ENCODE measurements around the gene ATXN1.

Gene ATXN1

GRCh38 chr6:16503970-16504415 is 257.3 kb downstream of the ATXN1 start:
- no peak for DNase-seq (ENCODE audit: low read depth, low spot score)

GRCh38 chr6:16503241-16503775 is 258.0 kb downstream of the ATXN1 start:
- DNase-seq (ENCODE audit: low read depth, low spot score): no peak

- DNase-seq (ENCODE audit: low read depth, low spot score): no peak
Observed at GRCh38 chr6:16498957-16499356, 262.3 kb downstream of the ATXN1 start.

GRCh38 chr6:16498237-16498636 is 263.0 kb downstream of the ATXN1 start:
- DNase-seq (ENCODE audit: low read depth, low spot score): no peak

GRCh38 chr6:16496991-16497801 is 264.1 kb downstream of the ATXN1 start:
- DNase-seq (ENCODE audit: low read depth, low spot score): no peak

- no peak for DNase-seq (ENCODE audit: low read depth, low spot score)
Observed at GRCh38 chr6:16496210-16496609, 265.1 kb downstream of the ATXN1 start.

GRCh38 chr6:16494793-16495192 is 266.5 kb downstream of the ATXN1 start:
- no peak for DNase-seq (ENCODE audit: low read depth, low spot score)

- no peak for DNase-seq (ENCODE audit: low read depth, low spot score)
Observed at GRCh38 chr6:16493802-16494201, 267.5 kb downstream of the ATXN1 start.

GRCh38 chr6:16493112-16493511 is 268.1 kb downstream of the ATXN1 start:
- DNase-seq (ENCODE audit: low read depth, low spot score): no peak

- no peak for DNase-seq (ENCODE audit: low read depth, low spot score)
Observed at GRCh38 chr6:16491666-16492313, 269.5 kb downstream of the ATXN1 start.

GRCh38 chr6:16490616-16491015 is 270.6 kb downstream of the ATXN1 start:
- no peak for DNase-seq (ENCODE audit: low read depth, low spot score)

- no peak for DNase-seq (ENCODE audit: low read depth, low spot score)
Observed at GRCh38 chr6:16488813-16489212, 272.4 kb downstream of the ATXN1 start.

- DNase-seq (ENCODE audit: low read depth, low spot score): no peak
Observed at GRCh38 chr6:16487996-16488674, 273.1 kb downstream of the ATXN1 start.

- DNase-seq (ENCODE audit: low read depth, low spot score): no peak
Observed at GRCh38 chr6:16486661-16487060, 274.6 kb downstream of the ATXN1 start.

GRCh38 chr6:16483315-16483875 is 277.9 kb downstream of the ATXN1 start:
- DNase-seq (ENCODE audit: low read depth, low spot score): no peak

GRCh38 chr6:16482702-16483314 is 278.5 kb downstream of the ATXN1 start:
- no peak for DNase-seq (ENCODE audit: low read depth, low spot score)

- no peak for DNase-seq (ENCODE audit: low read depth, low spot score)
Observed at GRCh38 chr6:16481697-16482399, 279.4 kb downstream of the ATXN1 start.

GRCh38 chr6:16480763-16481560 is 280.3 kb downstream of the ATXN1 start:
- no peak for DNase-seq (ENCODE audit: low read depth, low spot score)

- no peak for DNase-seq (ENCODE audit: low read depth, low spot score)
Observed at GRCh38 chr6:16477367-16478149, 283.7 kb downstream of the ATXN1 start.

Data from iPS DF 19.7 (cell line).